GM12875 (cell line): ENCODE data around the gene IBA57.

Source experiments
- H3K4me3 ChIP-seq: one replicate; pipeline ENCODE4 v1.5.1; 2011; ENCODE audit warnings: low read depth, low read length, control low read depth
- CTCF ChIP-seq: IDR thresholded peaks from 2 replicates; pipeline ENCODE4 v1.5.1; 2011; ENCODE audit warnings: low read depth, mild to moderate bottlenecking, control low read depth, inconsistent platforms, low read length, moderate library complexity, borderline replicate concordance; ENCODE audit not compliant: insufficient read depth

IBA57 gene

GRCh38 chr1:228157729-228158126 is 7.9 kb upstream of the IBA57 start:
- TF ChIP-seq CTCF, result no peak
- no peak overlapping the region for H3K4me3 ChIP-seq

- no peak overlapping the region for H3K4me3 ChIP-seq
These were observed 7.2 kb upstream of the IBA57 start for GRCh38 chr1:228158151-228159007.

DNA sequence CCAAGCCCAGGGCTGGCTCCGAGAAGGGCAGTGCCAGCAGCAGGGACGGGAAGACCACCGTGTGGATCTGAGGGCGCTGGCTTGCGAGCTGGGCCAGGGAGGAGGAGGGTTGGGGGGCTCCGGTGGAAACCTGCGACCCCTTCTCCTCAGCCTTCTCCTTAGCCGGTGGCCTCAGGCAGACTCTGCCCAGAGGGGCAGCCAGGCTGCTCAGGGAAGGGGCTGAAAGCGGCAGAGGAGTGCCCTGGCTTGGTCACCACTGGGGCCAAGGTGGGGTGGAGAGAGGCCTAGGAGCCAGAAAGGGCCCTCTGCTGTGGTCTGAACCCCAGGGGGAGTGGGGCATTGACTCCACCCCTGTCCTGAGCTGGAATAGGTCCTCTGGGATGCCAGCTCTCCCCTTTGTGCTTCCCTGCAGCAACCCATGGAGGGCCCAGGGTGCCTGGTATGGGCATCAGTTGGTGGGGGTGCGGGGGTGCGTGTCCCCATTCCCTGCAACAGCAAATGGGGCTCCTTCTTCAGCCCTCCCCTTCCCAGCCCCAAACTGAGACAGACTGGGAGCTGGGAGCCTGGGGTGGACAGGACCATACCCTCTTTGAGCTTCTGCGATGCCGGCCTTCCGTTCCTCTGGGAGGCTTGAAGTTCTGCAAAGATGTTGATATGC is 6.5 kb upstream of the IBA57 start:
- TF ChIP-seq CTCF, result no peak
- H3K4me3 ChIP-seq, result no peak overlapping the region

More at GRCh38 chr1:228158151-228159007, 7.2 kb upstream of the IBA57 start:
- TF ChIP-seq CTCF, result no peak

DNA sequence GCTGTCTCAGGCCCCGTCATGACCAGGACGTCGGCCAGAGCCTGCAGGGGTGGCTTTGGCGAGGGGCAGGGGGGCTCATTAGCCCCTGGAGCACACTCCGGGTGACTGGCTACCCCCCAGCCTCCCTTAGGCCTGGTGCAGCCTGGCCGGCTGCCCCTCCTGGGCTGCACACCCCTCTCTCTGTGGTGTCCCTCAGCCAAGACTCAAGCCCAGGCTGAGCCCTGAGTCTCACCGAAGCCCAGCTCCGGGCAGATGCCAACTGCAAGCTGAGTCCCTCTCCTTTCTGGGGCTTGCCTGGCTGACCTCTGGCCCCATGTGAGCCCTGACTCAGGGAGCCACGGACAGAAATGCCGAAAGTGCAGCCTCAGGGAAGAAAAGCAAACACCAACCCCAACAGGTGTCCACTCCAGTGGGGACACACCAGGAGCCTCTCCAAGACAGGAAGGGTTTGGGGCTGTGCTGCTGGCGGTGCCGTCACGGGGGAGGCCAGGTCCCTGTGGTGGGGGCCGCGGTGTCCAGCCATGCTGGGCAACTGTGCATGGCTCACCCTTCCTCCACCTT is 5.3 kb upstream of the IBA57 start:
- TF ChIP-seq CTCF, result no peak
- H3K4me3 ChIP-seq, result no peak overlapping the region

- no peak overlapping the region for H3K4me3 ChIP-seq
- no peak for TF ChIP-seq CTCF
These were observed 4.2 kb upstream of the IBA57 start for GRCh38 chr1:228161362-228161761.

GRCh38 chr1:228161866-228162265 is 3.7 kb upstream of the IBA57 start:
- no peak overlapping the region for H3K4me3 ChIP-seq

More at GRCh38 chr1:228161866-228162265, 3.7 kb upstream of the IBA57 start:
- TF ChIP-seq CTCF, result no peak
